GM12892 (cell line): ENCODE data around the gene C1orf167.

ENCODE experiments used
- POLR2A ChIP-seq: IDR thresholded peaks from 2 replicates; pipeline ENCODE4 v1.6.1; 2011; ENCODE audit warnings: low read depth, low read length, control low read depth
- POLR2AphosphoS5 ChIP-seq: IDR thresholded peaks from 2 replicates; pipeline ENCODE4 v1.6.1; 2011; ENCODE audit warnings: low read depth, low read length, control low read depth

GRCh38 chr1:11797525-11798216 is 35.7 kb downstream of the C1orf167 start:
- no peak for TF ChIP-seq POLR2A
- TF ChIP-seq POLR2AphosphoS5 = no peak
